Activated CD8-positive, alpha-beta memory T cell treated with anti-CD3 and anti-CD28 coated beads, Interleukin-2, amount 50 U/mL, for 48 hours (primary cell): ENCODE results near the gene CTBP2.
A peak's percentile ranks its signal among the peaks of the same experiment; 100 is the strongest.
"Not testable (repeated sequence)": the region's sequence is repeated elsewhere in the genome, so short reads cannot be mapped to it uniquely, and the experiment has no call there.

Experiments
- DNase-seq: peaks from one replicate; pipeline ENCODE4 v3.0.0-alpha.2; 2020

CTBP2 gene

DNA sequence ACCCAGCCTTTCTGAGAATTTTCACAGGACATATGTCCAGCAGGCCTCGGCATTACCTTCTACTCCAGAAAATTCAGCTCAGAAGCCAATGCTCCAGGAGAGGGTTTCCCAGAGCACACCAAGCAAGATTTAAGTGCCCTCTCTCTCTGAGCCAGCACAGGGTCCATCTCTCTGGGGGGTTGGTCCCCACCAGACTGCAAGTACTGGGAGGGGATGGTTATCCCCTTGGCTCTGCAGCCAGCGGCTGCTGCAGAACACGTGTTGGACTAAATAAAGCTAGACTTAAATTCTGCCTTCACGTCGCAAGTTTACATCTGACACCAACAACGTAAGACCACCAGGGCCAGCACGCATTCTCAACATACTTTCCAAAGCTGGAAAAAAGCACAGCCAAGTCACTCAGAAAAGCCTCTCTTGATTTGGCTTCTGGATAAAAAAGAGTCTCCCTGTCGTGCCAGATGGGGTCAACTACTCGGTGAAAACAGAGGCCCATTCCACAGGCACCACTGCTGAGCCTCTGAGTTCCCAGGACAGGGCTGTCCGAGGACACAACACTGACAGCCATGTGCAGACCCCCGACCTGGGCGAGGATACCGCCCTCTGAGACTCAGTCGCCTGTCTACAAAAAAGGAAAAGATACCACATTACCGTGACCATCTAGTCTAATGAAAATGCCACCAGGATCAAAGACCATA is 77.3 kb downstream of the CTBP2 start:
- DNase-seq, result no peak

DNA sequence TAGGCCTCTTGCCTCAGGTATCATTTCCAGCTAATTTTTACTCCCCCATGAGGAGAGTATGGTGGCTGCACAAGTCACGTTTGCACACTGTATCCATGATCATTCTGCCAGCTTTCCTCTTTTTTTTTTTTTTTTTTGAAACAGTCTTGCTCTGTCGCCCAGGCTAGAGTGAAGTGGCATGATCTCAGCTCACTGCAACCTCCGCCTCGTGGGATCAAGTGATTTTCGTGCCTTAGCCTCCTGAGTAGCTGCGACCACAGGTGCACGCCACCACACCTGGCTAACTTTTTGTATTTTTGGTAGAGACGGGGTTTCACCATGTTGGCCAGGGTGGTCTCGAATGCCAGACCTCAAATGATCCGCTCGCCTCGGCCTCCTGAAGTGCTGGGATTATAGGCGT is 77.9 kb downstream of the CTBP2 start:
- DNase-seq, result not testable (repeated sequence)

DNA sequence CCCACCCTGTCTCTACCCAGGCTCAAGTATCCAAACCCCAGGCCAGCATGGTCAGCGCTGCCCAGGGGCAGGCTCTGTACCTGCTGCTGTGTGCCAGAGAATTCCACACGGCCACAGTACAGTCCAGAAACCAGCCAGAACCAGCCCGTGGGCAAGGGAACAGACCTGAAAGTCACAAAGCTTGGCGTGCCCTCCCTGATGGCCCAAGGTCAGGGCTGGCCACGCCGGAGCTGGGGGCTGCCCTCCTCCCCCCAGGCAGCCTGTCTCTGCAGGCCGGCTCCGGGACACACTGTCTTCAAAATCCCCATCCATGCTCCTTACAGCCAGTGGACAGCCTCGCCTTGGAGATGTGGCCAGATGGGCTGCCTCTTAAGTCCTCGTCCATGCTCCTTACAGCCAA is 78.4 kb downstream of the CTBP2 start:
- DNase-seq, result no peak

DNA sequence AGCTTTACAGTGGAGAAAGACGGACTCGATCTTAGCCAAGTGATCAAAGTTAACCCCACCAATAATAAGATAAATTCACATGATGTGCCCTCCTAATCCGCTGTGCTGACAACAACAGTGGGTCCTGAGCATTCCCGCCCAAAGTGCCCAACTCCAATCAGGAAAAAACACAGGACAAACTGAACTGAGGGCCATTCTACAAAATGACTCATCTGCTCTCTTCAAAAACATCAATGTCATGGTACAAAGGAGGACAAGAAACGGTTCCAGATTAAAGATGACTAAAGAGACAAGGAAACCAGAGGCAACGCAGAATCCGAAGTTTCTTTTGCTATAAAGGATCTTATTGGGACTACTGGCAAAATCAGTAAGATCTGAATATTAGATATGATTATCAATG is 79.4 kb downstream of the CTBP2 start:
- DNase-seq, result no peak

DNA sequence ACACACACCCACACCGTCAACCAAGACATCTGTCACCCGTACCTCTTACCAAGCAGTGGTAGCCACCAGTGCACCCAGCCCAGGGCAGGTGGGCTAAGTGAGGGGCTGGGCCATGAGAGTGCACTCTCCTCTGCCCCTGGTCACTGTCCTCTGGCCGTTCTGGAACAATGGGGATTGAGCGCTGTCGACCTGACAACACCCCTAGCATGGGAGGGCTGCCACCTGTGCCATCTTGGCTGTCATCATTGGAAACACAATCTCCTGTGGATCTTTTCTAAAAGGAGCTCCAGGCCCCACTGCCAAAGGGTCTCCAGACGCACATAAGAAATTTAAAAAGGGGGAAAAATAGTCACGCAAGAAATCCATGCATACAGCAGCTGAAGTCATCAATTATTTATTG is 80.1 kb downstream of the CTBP2 start:
- DNase-seq, result no peak

DNA sequence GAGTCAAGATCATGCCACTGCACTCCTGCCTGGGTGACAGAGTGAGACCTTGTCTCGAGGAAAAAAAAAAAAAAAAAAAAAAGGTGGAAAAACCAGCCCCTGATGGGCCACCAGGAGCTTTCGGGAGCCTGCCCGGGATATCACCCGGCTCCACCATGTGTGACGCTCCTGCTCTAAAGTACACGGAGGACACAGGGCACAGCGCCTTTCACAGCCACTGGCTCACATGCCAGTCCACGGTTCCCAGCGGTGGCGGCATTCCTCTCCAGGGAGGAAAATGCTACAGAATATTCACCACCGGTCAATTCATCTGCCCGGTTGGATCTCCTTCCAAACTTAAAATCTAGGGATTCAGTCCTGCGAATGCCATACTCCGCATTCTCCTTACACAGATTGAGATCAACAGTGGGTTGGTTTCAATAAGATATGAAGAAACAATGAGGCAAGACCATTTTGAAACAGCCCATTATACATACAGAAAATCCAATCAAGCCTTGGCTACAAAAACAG is 81.2 kb downstream of the CTBP2 start:
- DNase-seq, result no peak

DNA sequence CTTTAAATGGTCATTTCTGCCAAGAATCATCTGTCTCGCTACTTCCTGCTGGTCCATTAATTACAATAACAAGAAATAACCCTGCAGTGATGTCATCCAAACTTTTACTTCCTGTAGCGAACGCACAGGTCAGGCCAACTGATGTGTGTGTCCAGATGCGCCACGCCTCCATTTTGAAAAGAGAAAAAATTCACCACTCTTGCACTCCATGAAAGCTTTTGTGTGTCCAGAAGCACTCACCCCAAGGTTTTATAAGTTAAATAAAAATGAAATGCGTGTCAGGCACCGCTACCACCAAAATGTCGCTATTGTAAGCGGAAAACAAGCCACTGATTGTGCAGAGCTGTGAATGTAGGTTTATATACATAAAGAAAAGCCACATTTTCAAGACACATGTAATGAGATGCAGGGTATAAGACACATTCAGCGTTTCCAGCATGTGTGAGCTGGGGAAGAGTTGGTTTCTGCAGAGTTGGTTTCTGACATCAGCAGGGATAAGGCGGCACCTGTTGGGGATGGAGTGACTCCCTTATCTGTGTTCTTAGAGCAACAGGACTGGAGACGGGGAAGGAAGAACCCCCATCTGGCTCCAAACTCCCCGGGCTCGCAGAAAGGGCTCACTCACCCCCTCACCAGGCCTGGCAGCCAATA is 83.3 kb downstream of the CTBP2 start:
- no peak for DNase-seq

DNA sequence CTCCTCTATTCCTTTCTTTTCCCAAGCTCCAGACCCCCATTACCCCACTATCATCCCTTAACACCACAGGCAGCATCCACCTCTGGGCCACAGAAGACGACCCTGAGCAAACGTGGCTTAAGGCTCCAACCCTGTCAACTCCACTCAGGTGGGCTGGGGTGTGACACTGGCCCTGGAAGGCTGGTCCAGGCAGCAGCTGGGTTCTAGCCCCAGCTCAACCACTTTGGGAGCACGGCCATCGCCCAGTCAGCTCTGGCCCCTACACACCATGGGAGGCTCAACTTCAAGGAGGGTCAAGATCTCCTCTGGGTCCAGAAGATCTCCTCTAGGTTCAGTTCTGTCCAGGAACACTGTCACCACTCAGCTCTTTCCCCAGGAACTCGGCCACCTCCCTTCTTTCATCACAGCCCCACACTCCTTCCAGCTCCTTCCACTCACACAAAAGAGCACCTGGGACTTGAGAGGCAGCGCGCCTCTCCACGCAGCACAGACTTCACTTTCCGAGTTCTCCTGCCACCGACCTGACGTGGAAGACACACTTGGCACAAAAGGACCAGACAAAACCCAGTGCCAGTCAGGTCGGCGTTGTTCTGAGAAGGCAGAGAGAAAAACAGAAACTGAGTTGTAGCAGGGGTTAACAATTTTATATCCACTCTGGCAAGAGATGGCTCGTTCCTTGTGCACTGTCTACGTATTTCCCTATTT is 84.1 kb downstream of the CTBP2 start:
- DNase-seq, result no peak

DNA sequence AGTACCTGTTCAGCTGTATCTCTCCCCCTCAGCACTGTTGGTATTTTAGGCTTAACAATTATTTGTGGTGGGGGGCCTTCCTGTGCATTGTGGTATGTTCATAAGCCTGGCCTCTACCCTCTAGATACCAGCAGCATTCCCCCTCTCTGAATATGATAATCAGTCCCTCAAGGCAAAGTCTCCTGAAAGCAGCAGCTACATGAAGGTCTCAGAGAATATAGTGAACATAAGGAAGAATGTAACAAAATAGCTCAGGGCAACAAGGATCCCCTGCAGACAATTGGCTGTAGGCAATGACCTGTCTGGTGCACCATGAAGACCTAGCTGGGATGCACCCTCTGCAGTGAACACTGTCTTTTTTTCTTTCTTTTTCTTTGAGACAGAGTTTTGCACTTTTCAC is 86.4 kb downstream of the CTBP2 start:
- DNase-seq, result no peak

DNA sequence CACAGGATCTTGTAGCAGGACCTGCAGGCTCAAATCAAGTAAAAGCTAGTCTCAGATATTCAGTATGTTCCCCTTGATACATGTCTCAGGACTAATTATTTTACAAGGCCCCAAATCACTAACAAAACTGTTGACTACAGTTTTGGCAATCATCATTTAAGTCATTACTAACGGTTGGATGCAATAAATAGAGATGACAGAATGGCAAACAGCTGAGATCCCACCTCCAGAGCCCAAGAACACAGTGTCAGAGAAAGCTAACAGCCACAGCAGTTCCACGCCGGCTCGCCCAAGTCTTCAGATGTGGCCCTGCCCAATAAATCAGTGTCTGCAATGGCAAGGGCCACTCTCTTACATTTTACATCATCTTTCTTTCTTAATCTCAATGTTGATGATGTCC is 87.6 kb downstream of the CTBP2 start:
- DNase-seq, result no peak

DNA sequence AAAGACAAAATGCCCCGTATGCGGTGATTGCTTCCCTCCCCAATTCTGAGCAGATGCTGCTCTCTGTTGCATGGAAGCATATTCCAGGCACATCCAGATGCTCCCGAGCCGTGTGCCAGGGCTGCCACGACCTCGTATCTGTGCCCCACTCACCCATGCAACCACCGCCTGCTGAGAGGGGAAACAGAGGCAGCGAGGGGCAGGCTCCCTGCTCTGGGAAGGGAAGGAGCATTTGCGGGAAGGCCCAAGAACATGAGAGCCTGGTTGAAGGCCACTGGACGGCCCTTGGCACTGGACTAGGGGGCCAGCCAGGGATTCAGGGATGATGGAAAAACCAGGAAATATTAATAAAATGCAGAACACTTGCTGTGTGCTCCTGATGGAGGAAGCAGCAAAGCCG is 89.4 kb downstream of the CTBP2 start:
- DNase-seq, result no peak

DNA sequence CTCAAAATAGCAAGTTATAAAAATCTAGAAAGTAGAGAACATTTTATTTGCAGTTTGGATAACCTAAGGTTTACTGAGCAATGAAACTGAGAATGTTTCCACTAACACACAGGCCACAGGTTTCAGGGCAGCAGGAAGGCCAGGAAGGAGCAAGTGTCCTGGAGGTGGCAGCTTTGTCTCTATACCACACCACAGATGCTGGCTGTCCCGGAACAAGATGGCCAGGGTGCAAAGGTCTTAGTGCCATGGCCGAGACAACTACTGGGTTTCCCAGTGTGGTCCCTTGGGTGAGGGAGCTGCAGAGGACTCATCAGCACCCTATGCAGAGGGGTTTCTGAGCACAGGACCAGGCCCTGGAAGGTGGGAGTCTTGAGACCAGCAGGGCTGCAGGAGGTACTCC is 92.0 kb downstream of the CTBP2 start:
- DNase-seq, result no peak

DNA sequence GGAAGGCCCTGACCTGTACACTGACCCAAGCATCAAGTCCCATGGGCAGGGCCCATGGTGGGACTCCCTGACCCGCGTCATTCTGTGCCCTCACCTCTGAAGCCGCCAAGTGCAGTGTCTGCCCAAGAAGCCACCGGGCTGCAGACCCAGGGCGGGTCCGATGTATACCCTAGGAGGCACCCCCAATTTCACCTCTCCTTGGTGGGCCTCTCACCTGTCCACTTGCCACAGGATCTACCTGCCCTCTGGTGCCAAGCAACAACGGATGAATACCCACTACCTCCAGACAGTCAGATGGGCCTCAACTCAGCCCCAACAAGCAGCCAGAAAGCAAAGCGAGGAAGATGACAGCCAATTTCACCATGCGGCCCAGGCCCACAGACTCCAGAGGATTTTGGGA is 92.6 kb downstream of the CTBP2 start:
- DNase-seq, result no peak

DNA sequence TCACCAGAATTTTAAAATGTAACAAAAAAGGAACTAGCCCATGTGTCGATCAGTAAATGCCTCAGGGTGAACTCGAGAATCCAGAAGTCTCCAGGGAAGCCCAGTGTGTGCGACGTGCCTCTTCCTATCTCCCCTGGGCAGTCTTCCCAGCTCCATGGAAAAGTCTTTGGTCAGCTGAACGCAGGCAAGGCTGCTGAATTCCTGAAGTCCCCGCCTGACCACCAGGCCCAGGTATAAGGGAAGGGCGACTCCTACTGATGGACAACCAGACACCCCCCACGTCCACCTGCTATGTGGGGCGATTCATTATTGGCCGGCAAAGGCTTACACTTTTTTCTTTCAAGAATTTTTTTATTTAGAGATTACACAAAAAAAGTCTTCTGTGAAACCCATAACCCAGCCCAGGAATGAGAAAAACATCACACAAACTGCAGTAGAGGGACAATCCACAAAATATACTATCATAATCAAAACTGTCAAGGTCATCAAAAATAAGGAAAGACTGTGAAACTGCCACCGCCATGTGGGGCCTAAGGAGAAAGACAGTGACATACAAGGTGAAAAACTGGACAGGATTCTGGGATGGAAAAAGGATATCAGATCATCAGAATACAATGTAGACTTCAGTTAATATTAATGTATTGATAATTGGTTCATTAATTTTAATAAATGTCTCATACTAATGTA is 93.5 kb downstream of the CTBP2 start:
- no peak for DNase-seq

DNA sequence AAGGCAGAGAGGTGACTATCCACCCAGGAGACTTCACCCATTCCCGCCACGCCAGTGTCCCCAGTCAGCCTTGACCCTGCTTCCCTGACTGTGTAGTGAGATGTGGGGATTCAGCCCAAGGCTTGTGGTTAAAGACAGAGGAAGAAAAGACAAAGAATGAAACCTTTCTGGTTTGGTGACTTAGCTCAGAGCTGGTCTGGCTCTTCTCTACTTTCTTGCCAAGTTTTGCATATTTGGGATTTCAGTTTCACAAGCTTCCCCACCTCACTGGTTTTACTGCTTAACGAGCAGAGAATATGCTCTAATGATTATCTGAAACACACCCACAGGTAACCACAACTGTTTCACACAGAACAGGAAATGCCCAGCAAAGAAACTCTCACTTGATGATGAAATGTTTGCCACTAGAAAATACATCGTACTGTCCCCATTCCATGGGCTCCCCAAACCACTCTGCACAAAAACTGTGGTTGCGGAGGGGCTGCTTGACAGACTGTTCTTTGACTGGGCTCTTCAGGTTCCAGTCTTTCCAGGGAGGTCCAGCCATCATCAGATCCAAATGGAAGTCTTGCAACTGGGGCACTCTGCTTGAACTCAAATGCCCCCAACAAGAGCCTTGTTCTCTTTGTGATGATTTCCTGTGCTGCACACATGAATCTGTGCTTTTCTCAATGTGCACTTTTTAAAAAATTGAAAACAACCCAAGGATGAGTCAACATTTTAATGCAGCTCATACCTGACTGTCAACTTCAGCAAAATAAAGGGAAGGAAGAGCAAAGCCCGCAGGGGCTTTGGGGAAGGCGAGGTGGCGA is 95.5 kb downstream of the CTBP2 start:
- DNase-seq, result no peak

DNA sequence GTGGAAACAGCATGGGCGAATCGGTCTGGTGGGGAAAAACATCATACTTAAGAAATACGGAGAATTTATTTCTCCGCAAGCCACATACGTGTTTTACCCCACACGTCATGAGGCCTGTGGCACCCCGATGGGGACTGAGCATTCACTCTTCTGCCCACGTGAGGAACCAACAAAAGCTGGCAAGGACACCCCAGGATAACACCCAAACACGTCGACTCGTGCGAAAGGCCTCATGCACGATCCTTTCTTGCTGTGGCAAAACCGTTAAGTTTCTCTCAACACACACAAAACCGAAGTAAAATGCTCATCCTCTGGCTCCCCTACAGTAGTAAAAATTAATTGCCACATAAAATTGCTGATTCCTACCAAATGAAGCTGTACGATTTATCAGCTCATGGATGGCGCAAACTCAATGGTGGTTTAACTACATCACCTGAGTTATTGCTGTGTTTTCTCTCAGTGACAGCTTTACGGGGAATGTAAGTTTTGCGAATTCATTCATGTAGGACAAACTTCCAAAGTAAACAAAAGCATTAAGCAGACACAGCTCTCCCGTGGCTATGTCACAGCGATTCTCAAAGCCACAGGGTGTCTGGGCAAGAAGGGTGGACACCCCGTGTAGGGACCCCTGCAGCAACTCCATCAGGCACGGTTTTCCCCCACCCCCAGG is 97.0 kb downstream of the CTBP2 start:
- no peak for DNase-seq

DNA sequence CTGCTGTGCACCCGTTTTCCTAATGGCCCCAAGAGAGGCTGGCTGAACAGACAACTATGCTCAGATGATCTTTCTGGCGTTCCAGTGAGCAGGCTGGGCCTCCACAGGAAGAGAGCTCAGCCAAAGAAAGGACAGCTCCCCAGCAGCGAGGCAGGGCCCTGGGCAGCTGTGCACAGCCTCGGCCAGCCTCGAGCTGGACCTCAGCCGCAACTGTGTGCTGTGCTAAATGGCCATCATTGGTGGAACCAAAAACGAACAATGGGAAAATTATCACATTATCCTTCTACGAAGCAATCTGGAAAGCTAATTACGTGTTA is 97.5 kb downstream of the CTBP2 start:
- no peak for DNase-seq

DNA sequence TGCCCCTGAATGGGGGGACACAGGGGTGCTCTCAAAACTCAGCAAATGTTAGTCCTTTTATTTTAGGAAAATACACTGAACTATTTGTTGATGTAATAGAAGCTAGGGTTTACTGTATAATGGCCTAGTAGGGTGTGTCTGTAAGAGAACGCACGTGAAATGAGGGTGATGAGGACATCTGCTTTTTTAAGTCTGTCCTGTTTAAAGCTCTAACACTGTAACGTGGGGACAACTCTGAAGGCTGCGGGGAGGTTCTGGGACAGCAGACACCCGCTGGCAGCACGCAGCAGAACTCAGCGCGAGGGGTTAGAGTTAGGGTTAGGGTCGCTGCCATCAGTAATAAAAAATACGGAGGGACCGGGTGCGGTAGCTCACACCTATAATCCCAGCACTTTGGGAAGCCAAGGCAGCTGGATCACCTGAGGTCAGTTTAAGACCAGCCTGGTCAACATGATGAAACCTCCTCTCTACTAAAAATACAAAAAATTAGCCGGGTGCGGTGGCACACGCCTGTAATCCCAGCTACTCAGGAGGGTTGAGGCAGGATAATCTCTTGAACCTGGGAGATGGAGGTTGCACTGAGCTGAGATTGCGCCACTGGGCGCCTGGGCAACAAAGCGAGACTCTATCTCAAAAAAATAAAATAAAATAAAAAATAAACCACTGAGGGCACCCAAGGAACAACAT is 98.0 kb downstream of the CTBP2 start:
- DNase-seq, result no peak

DNA sequence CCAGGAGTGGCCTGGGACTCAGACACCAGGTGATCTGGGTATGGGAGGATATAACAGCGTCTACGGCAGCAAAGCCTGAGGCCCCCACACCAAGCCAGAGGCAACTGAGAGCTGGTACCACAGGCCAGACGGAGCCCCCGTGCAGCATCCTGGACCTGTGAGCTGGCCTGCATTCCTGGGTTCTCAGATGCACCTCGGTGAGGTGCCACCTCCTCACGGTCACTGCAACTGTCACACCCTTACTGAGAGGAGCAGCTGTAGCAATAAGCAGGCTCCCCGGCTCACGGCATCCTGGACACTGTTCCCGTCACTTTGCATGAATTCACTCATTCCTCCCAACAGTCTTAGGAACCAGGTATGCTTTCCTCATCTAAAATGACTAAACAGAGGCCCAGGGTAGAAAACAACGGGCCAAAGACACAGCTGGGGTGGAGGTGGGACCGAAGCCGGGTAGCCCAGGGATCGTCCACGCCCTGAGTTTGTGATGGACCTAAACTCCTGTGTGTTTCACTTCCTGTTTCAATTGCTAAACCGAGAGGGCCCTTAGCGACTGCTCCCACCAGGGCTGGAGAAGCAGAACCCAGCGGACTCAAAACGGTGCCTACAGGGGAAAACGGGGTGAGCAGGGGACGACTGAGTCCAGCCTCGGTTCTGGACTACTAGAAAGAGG is 98.7 kb downstream of the CTBP2 start:
- DNase-seq, result no peak

DNA sequence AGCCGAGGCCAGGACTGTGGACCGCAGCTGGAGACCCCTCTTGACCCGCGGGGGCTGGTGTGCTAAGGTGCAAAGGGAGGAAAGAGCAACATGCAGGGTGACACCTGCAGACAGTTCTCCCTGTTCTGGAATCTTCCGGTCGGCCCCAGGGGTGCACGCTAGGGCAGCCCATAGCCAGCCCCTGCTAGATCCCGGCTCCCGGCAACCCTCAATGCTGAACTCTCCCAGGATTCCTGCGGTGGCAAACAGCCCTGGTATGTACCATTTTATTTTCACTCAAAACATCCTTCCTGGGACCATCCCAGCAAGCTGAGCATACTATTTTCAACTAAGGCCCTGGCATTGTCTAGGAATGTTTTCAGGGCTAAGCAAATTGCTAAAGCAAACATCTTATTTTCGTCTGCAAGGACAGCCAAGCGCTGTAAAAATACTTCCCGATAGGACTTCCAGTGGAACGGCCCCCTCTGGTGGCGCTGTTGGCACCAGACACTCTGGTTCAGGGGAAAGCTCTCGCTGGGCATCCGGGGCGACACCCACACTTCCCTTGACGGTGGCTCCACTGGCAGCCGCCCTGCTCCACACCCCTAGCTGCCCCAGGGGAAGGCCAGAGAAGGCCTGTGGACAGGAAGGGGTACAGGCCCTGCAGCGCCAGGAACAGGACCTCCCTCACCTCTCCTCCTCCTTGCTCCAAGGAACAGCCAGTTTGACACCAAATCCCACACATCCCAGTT is 99.4 kb downstream of the CTBP2 start:
- peak; percentile 68 for DNase-seq
